Measurements from ENCODE around the gene THOC3. TPM values are rescaled to one million over a fixed set of nuclear protein-coding genes. Genes with fewer than 3 reads are reported as not detected.
"Not testable (repeated sequence)": the region's sequence is repeated elsewhere in the genome, so short reads cannot be mapped to it uniquely, and the experiment has no call there.

The THOC3 gene
- total RNA-seq, 3 donors from 2014 or later (not counting 1 experiment from before 2014, with no cell fraction given): 14.3 to 21.0 (median 16.9) TPM

DNA sequence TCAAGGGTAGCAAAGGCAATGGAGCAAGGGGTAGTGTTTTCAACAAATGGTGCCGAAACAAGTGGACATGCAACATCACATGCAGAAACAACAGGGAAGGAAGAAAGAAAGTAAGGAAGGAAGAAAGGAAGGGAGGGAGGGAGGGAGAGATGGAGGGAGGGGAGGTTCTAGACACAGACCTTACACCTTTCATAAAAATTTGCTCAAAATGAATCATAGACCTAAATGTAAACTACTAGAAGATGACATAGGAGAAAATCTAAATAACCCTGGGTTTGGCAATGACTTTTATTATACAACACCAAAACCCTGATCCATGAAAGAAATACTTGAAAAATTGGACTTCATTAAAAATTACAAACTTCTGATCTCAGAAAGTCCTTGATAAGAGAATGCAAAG is 39.4 kb downstream of the THOC3 start:
- H3K4me1 ChIP-seq (ENCODE audit: control insufficient read depth, insufficient read depth, low read length); H3K27ac Mint-ChIP-seq; H3K36me3 ChIP-seq (ENCODE audit: control insufficient read depth, insufficient read depth, low read length); intact Hi-C loops (cut with micrococcal nuclease); H3K9me3 Mint-ChIP-seq; H3K27me3 Mint-ChIP-seq (ENCODE audit: low read depth in 2 of 2); ATAC-seq; DNase-seq; H3K4me3 Mint-ChIP-seq; H3K4me1 Mint-ChIP-seq; H3K36me3 Mint-ChIP-seq; H3K9me3 ChIP-seq (ENCODE audit: control insufficient read depth, insufficient read depth, low read length); H3K4me3 ChIP-seq (ENCODE audit: low read length); H3K27me3 ChIP-seq (ENCODE audit: control insufficient read depth, insufficient read depth, low read length); H3K27ac ChIP-seq (ENCODE audit: low read length): not testable (repeated sequence)
- WGBS (ENCODE audit: insufficient coverage): no CpG with 5 or more reads among the region's 1 CpG

DNA sequence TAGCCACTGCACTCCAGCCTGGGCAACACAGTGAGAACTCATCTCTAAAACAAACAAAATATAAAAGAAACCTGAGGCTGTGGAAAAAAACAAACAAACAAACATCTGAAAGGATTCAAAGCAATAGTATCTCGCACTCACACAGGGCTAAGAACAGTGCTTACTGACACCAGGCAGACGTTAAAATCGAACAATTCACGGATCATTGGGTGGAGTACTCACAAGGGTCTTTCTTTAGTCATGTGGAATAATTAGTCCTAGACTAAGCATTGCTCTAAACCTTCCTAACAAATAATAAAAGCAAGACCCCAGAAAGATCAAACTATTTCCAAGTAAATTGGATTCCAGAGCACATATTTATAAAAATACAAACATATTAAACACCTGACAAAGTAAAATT is 43.0 kb downstream of the THOC3 start:
- H3K36me3 ChIP-seq (ENCODE audit: control insufficient read depth, insufficient read depth, low read length); H3K27me3 ChIP-seq (ENCODE audit: control insufficient read depth, insufficient read depth, low read length); intact Hi-C loops (cut with micrococcal nuclease); H3K9me3 ChIP-seq (ENCODE audit: control insufficient read depth, insufficient read depth, low read length); DNase-seq; H3K4me3 Mint-ChIP-seq; H3K9me3 Mint-ChIP-seq; H3K27me3 Mint-ChIP-seq (ENCODE audit: low read depth in 2 of 2); H3K27ac ChIP-seq (ENCODE audit: low read length); H3K4me1 ChIP-seq (ENCODE audit: control insufficient read depth, insufficient read depth, low read length); H3K4me3 ChIP-seq (ENCODE audit: low read length); H3K27ac Mint-ChIP-seq; H3K4me1 Mint-ChIP-seq; H3K36me3 Mint-ChIP-seq; ATAC-seq: not testable (repeated sequence)
- 95% methylated on average over 4 of the region's 4 CpGs for WGBS (ENCODE audit: insufficient coverage)

DNA sequence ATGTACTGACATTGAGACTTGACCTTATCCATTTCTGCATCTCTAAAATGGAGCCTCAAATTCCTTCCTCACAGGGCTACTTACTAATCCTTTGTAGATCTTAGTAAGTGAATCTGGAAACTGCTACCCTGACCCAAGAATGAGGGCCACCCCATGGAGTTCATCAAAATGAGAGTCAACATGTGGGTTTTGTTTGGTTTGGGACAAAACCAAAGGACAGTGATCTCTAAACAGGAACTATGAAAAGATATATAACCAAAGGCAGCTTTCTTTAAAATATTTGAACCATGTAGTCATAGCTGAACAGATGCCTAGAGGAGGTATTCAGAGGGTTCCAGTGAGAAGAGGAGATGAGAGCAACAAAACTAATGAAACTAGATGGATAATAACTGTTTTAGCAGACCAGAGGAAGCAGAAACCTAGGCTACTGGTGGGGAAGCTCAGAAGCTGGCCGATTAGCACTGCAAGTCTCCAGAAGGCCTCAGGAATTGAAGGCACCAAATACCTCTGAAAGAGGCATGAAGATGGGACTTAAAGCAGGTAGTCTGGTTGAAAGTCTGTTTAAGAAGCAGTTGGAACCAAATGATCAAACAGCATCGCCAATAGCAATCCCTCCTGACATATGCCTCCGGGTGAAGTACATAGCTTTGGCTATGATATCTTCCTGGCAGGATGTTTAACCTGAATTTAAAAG is 45.8 kb downstream of the THOC3 start:
- TF ChIP-seq, protein P1, sequence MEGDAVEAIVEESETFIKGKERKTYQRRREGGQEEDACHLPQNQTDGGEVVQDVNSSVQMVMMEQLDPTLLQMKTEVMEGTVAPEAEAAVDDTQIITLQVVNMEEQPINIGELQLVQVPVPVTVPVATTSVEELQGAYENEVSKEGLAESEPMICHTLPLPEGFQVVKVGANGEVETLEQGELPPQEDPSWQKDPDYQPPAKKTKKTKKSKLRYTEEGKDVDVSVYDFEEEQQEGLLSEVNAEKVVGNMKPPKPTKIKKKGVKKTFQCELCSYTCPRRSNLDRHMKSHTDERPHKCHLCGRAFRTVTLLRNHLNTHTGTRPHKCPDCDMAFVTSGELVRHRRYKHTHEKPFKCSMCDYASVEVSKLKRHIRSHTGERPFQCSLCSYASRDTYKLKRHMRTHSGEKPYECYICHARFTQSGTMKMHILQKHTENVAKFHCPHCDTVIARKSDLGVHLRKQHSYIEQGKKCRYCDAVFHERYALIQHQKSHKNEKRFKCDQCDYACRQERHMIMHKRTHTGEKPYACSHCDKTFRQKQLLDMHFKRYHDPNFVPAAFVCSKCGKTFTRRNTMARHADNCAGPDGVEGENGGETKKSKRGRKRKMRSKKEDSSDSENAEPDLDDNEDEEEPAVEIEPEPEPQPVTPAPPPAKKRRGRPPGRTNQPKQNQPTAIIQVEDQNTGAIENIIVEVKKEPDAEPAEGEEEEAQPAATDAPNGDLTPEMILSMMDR (IDR thresholded peaks at IDR 0.05): no peak
- 98% methylated on average over 3 of the region's 3 CpGs for WGBS (ENCODE audit: insufficient coverage)
- Mint-ChIP-seq H3K4me1 (peaks cover 0 to 5% of the 10 kb centered on the region in 2 donors), H3K27me3 (ENCODE audit: low read depth in 2 of 2) (no peaks in the 10 kb centered on the region), H3K36me3 (no peaks in the 10 kb centered on the region), H3K9me3 (no peaks in the 10 kb centered on the region), H3K4me3 (no peak overlapping the region), H3K27ac (no peak overlapping the region)
- Histone ChIP-seq H3K27ac (ENCODE audit: low read length) (no peak overlapping the region), H3K4me3 (ENCODE audit: low read length) (no peak overlapping the region), H3K36me3 (ENCODE audit: control insufficient read depth, insufficient read depth, low read length) (no peaks in the 10 kb centered on the region), H3K9me3 (ENCODE audit: control insufficient read depth, insufficient read depth, low read length) (no peaks in the 10 kb centered on the region), H3K4me1 (ENCODE audit: control insufficient read depth, insufficient read depth, low read length) (no peaks in the 10 kb centered on the region), H3K27me3 (ENCODE audit: control insufficient read depth, insufficient read depth, low read length) (no peaks in the 10 kb centered on the region)
- DNase-seq (no peak), ATAC-seq (no peak)
- intact Hi-C loops (cut with micrococcal nuclease): no loop called here

DNA sequence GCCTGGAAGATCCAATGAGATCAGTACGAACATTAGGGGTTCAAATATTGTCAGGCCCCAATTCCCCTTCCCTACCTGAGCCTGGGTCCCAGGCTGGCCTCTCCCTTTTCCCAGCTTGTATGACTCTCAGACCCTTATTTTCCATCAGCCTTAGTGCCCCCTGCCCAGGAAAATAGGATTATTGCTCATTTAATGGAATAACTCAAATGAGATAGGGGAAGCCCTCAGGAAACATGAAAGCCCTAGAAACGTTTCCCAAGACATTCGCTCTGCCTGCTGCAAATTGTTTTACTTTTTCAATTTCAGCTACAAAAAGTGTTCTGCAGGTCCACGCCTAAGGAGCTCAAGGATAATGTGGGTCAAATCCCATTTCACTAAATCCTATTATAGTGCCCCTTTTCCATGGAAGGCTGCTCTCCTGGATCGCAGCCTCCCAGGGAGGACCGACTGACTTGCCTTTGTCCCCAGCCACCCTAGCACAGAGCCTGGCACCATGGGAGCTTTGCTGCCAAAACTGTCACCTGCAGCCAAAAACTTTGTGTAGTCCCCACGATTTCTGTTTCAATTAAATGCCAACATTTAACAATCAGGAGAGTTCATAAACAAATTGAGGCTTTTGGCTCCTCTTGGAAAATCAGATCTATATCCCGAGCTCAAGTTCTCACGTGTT is 46.9 kb downstream of the THOC3 start:
- ATAC-seq (no peak), DNase-seq (no peak)
- no peak overlapping the region for H3K27ac ChIP-seq (ENCODE audit: low read length)
- Mint-ChIP-seq H3K27ac (no peak overlapping the region), H3K36me3 (no peaks in the 10 kb centered on the region), H3K4me3 (no peak overlapping the region), H3K9me3 (no peaks in the 10 kb centered on the region), H3K4me1 (peaks cover 0 to 9% of the 10 kb centered on the region in 2 donors), H3K27me3 (ENCODE audit: low read depth in 2 of 2) (no peaks in the 10 kb centered on the region)
- no peaks in the 10 kb centered on the region for H3K27me3 ChIP-seq (ENCODE audit: control insufficient read depth, insufficient read depth, low read length)
- WGBS (ENCODE audit: insufficient coverage): 94% methylated on average over 9 of the region's 9 CpGs
- TF ChIP-seq, protein P1 (IDR thresholded peaks at IDR 0.05): no peak
- H3K36me3 ChIP-seq (ENCODE audit: control insufficient read depth, insufficient read depth, low read length): no peaks in the 10 kb centered on the region
- intact Hi-C loops (cut with micrococcal nuclease): no loop called here
- no peak overlapping the region for H3K4me3 ChIP-seq (ENCODE audit: low read length)
- H3K9me3 ChIP-seq (ENCODE audit: control insufficient read depth, insufficient read depth, low read length): no peaks in the 10 kb centered on the region
- H3K4me1 ChIP-seq (ENCODE audit: control insufficient read depth, insufficient read depth, low read length): peaks cover 3% of the 10 kb centered on the region

All from natural killer cell (primary cell).